Heart left ventricle (tissue), 16 donors: ENCODE measurements around the gene ACTR10. TPM values are rescaled to one million over a fixed set of nuclear protein-coding genes. Genes with fewer than 3 reads are reported as not detected.

ENCODE experiments used
- ATAC-seq, 4 donors: fragments of 200-7000 bp; cut with Tn5 transposase; one replicate each; pipeline ENCODE4 v1.9.1; 2020 to 2022; ENCODE audit warnings: moderate library complexity in 4 of 4, mild to moderate bottlenecking in 3 of 4, moderate number of reproducible peaks in 1 of 4
- DNase-seq, 5 donors: peaks; one replicate each; pipeline ENCODE4 v3.0.0-alpha.2; 2020
- H3K27ac ChIP-seq, 12 donors: fragments of 200-600 bp; sonication (generic) in 4 of 12; one replicate each; pipeline versions ENCODE4 v1.5.0 to v1.8.0; 2016 to 2022; ENCODE audit warnings: mild to moderate bottlenecking in 2 of 12
- H3K27me3 ChIP-seq, 9 donors: fragments of 200-600 bp; sonication (generic) in 2 of 9; one replicate each; pipeline versions ENCODE4 v1.5.1 to v1.8.0; 2016 to 2022; ENCODE audit warnings: mild to moderate bottlenecking in 3 of 9
- H3K36me3 ChIP-seq, 9 donors: fragments of 200-600 bp; sonication (generic) in 2 of 9; one replicate each; pipeline versions ENCODE4 v1.5.0 to v1.8.0; 2018 to 2022; ENCODE audit warnings: mild to moderate bottlenecking in 2 of 9
- H3K4me1 ChIP-seq, 12 donors: fragments of 200-600 bp; sonication (generic) in 4 of 12; one replicate each; pipeline versions ENCODE4 v1.5.0 to v1.8.0; 2016 to 2022; ENCODE audit warnings: mild to moderate bottlenecking in 3 of 12
- H3K4me3 ChIP-seq, 12 donors: fragments of 200-600 bp; sonication (generic) in 4 of 12; one replicate each; pipeline versions ENCODE4 v1.5.0 to v1.8.0; 2017 to 2022; ENCODE audit warnings: mild to moderate bottlenecking in 9 of 12, moderate library complexity in 4 of 12
- H3K9me3 ChIP-seq, 12 donors: fragments of 200-600 bp; sonication (generic) in 4 of 12; one replicate each; pipeline versions ENCODE4 v1.5.0 to v1.8.0; 2016 to 2022; ENCODE audit warnings: mild to moderate bottlenecking in 1 of 12
- CTCF ChIP-seq, 12 donors: fragments of 200-600 bp; sonication (generic) in 4 of 12; IDR thresholded peaks; one replicate each; pipeline versions ENCODE4 v1.5.0 to v1.8.0; 2018 to 2022; ENCODE audit warnings: antibody characterized with exemption in 12 of 12, mild to moderate bottlenecking in 5 of 12
- POLR2A ChIP-seq, 2 donors: fragments of 450-650 bp; IDR thresholded peaks; one replicate each; pipeline ENCODE4 v1.6.1; 2017; ENCODE audit warnings: antibody characterized with exemption in 2 of 2, mild to moderate bottlenecking in 2 of 2, moderate library complexity in 2 of 2
- WGBS, 4 donors: extraction: QIAGEN DNeasy Blood & Tissue Kit in 2 of 4; methylation state at CpG; one replicate each; pipeline versions ENCODE4 v1.1.5 to v1.1.7; 2013 to 2018; 5-methylcytosine and 5-hydroxymethylcytosine counted together
- intact Hi-C, 10 donors: fragments of 100-400 bp; cut with DNase I; formaldehyde crosslinking; loops; one replicate each; pipeline versions ENCODE4 v1.11.1 to v1.14.2; 2022
- polyA plus RNA-seq, 2 donors: library from polyadenylated mRNA; stranded (reverse); fragments of 200-250 nt; gene quantifications; one replicate each; pipeline ENCODE4 v1.2.3, GENCODE V29; 2013
- total RNA-seq, 9 donors: library from RNA; depleted of rRNA in 2 of 9; stranded (reverse); fragments of >200 nt in 2 of 9; fragmentation: NEBNext Ultra II Directional in 3 of 9; extraction: Animal tissue kit (Norgen Biotek cat#: 25700) in 3 of 9; gene quantifications; one replicate each; pipeline versions ENCODE4 v1.1.0 to v1.2.4, GENCODE V29; 2016 to 2023
- donor health status: ischemic (EF 13 %, LVEDD 7.1; RV severe dilation, severe dysfunction).
- donor health status: healthy with polysubstance abuse.
- donor health status: DM: no; HTN: yes; CAD: no.
- donor health status: DM: no; HTN: no; CAD: no.
- donor health status: ischemic (EF 25% LVEDD 6.9; RV normal size, moderate dysfunction).
- donor health status: ischemic (EF 25% LVEDD 5.7; RV mildly dilated, moderate dysfunction).
- donor health status: healthy.
- donor health status: DM: yes; HTN: yes; CAD: no.
- donor health status: ischemic (EF 35%, LVEDD 5.7; RV mildly dilated, moderate dysfunction).
- donor health status: nonischemic (EF 11% LVEDD 7.7; RV severe dilation, severe dysfunction).
- donor health status: DM: yes; HTN: yes; CAD: no.
- donor health status: PGD.
- donor health status: ischemic (EF 29% LVEDD 5.4; RV normal size, mild dysfunction).
- donor health status: nonischemic (EF 23%, LVEDD 6.1; RV moderate dilation, normal function).

Gene ACTR10
- total and polyA plus RNA-seq, 11 donors, result 66.3 to 86.9 (median 78.3) TPM

GRCh38 chr14:58275527-58276190, 75.7 kb downstream of the ACTR10 start:
- H3K27me3 ChIP-seq, result no peaks in the 10 kb centered on the region
- DNase-seq (no peak), ATAC-seq (no peak)
- TF ChIP-seq CTCF (IDR thresholded peaks at IDR 0.05) (no peak), POLR2A (IDR thresholded peaks at IDR 0.05) (no peak)
- peaks cover 0 to 96% (median 70%) of the 10 kb centered on the region in 9 donors for H3K36me3 ChIP-seq
- H3K4me1 ChIP-seq, result peaks cover 4 to 48% (median 29%) of the 10 kb centered on the region in 12 donors
- peak overlapping the region in 1 of 12 donors; percentile 21 for H3K27ac ChIP-seq
- 72 to 79% (median 75%) methylated on average over 2 of the region's 2 CpGs for WGBS, 4 donors
- H3K9me3 ChIP-seq, result no peaks in the 10 kb centered on the region
- intact Hi-C loops, result no loop called here
- H3K4me3 ChIP-seq, result no peak overlapping the region

GRCh38 chr14:58276208-58276607, 76.3 kb downstream of the ACTR10 start:
- WGBS, 4 donors, result 66 to 85% (median 77%) methylated on average over 1 of the region's 1 CpG
- no peak for TF ChIP-seq CTCF (IDR thresholded peaks at IDR 0.05)
- DNase-seq (no peak), ATAC-seq (no peak)
- Histone ChIP-seq H3K27me3 (no peaks in the 10 kb centered on the region), H3K27ac (peak overlapping the region in 1 of 12 donors; percentile 21), H3K36me3 (peaks cover 0 to 91% (median 65%) of the 10 kb centered on the region in 9 donors), H3K4me1 (peaks cover 6 to 48% (median 33%) of the 10 kb centered on the region in 12 donors), H3K9me3 (no peaks in the 10 kb centered on the region), H3K4me3 (no peak overlapping the region)
- intact Hi-C loops, result no loop called here

- peaks cover 0 to 79% (median 56%) of the 10 kb centered on the region in 9 donors for H3K36me3 ChIP-seq
- H3K27me3 ChIP-seq, result no peaks in the 10 kb centered on the region
- TF ChIP-seq CTCF (IDR thresholded peaks at IDR 0.05) (no peak), POLR2A (IDR thresholded peaks at IDR 0.05) (no peak)
- no peak overlapping the region for H3K27ac ChIP-seq
- ATAC-seq (no peak), DNase-seq (no peak)
- WGBS, 4 donors, result 92 to 97% (median 96%) methylated on average over 8 of the region's 8 CpGs
- no peak overlapping the region for H3K4me3 ChIP-seq
- peaks cover 6 to 55% (median 37%) of the 10 kb centered on the region in 12 donors for H3K4me1 ChIP-seq
- intact Hi-C loops, result no loop called here
- no peaks in the 10 kb centered on the region for H3K9me3 ChIP-seq
Measured at GRCh38 chr14:58278177-58278576, 78.2 kb downstream of the ACTR10 start.

- peak in 4 of 5 donors; percentile 33 to 64 (median 62) for DNase-seq
- Histone ChIP-seq H3K4me3 (no peak overlapping the region), H3K9me3 (no peaks in the 10 kb centered on the region), H3K36me3 (peaks cover 0 to 85% (median 70%) of the 10 kb centered on the region in 9 donors), H3K4me1 (peaks cover 6 to 47% (median 40%) of the 10 kb centered on the region in 12 donors), H3K27ac (peak overlapping the region; percentile 9 to 89 (median 70)), H3K27me3 (no peaks in the 10 kb centered on the region)
- 5 to 14% (median 7%) methylated on average over 4 of the region's 4 CpGs for WGBS, 4 donors
- TF ChIP-seq POLR2A (IDR thresholded peaks at IDR 0.05) (no peak), CTCF (IDR thresholded peaks at IDR 0.05) (no peak)
- intact Hi-C loops, result no loop called here
- peak; percentile 46 to 86 (median 65) for ATAC-seq
Measured at GRCh38 chr14:58280954-58281787, 81.2 kb downstream of the ACTR10 start.
